CD4-positive, alpha-beta T cell treated with Interleukin-4 for 1 hour (primary cell): ENCODE measurements around the gene CNPY4.

Experiments
- DNase-seq, 2 donors: peaks; one replicate each; pipeline ENCODE4 v3.0.0-alpha.2; 2020 to 2022

Gene CNPY4, protein sequence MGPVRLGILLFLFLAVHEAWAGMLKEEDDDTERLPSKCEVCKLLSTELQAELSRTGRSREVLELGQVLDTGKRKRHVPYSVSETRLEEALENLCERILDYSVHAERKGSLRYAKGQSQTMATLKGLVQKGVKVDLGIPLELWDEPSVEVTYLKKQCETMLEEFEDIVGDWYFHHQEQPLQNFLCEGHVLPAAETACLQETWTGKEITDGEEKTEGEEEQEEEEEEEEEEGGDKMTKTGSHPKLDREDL

DNA sequence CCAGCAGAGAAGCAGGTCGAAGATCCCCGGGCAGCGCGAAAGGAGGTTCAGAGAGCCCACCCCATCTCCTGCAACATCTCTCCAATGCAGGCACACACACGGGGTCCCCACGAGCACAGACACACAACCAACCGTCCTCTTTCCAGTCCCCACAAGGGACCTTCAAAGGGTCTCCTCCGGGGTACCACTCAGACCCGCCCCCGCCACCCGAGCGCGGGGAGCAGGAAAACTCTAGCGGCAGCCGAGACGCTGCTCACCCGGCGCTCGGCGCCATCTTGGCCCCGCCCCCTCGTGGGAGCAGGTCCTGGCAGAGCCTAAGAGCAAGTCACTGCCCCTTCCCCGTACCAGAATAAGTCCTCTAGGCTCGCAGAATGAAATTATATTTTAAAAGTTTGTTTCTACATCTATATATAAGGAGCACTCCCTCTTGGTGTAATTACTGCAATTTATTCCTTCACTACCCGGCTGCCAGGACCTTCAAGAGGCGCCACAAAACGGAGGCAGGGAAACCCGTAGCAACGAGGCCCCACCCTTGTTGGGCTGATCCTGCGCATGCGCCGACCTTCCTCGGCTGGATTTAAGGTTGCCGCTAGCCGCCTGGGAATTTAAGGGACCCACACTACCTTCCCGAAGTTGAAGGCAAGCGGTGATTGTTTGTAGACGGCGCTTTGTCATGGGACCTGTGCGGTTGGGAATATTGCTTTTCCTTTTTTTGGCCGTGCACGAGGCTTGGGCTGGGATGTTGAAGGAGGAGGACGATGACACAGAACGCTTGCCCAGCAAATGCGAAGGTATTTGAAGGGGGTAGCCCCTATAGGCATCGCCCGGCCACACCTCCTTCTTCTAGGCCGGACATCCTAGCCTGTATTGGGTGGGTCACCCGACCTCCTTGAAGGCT, at the start of gene CNPY4, which contains the start of gene TAF6:
Gene CNPY4 (plus strand): TSS at position 563 of the 898 bp plus-strand sequence. CDS start 111 bp downstream, at position 674.
Gene TAF6 (minus strand): TSS at position 287 of the 898 bp plus-strand sequence. CDS start 5,149 bp downstream, outside the sequence.
- DNase-seq = peak; percentile 94 to 96

DNA sequence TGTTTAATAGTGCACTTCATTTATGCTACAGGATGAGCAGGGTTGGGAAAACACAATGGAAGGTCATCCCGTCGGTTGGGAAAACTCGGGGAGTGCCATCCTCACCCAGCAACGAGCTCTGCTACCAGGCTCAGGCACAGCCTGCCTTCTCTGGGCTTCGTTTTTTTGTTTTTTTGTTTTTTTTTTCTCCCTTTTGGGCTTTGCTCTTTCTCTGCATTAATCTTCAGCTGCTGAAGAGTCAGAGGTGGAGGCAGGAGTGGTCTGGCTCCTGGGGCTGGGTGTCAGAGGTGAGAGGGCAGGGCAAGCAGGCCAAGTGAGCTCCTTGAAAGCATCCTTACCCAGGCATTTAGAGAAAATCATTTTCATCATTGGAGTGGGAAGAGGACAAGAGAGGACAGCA, 49.4 kb upstream of the CNPY4 start:
- no peak for DNase-seq

DNA sequence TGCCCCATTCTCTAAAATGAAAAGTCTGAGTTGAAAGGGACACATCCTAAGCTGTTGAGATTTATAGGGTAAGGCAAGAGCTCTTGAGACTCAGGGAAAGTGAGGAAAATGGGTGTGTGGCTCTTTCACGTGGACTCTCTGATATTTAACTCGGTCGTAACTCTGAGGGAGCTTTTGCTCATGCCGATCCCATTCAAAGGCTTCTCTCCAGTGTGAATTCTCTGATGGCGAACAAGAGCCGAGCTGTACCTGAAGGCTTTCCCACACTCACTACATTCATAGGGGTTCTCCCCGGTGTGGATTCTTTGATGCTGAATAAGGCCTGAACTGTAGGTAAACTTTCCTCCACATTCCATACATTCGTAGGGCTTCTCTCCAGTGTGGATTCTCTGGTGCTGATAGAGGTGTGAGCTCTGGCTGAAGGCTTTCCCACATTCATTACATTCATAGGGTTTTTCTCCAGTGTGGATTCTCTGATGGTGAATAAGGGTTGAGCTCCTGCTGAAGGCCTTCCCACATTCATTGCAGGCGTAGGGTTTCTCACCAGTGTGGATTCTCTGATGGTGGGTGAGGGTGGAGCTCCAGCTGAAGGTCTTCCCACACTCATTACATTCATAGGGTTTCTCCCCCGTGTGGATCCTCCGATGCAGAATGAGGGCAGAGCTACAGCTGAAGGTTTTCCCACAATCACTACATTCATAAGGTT, 48.3 kb upstream of the CNPY4 start:
- DNase-seq = no peak

DNA sequence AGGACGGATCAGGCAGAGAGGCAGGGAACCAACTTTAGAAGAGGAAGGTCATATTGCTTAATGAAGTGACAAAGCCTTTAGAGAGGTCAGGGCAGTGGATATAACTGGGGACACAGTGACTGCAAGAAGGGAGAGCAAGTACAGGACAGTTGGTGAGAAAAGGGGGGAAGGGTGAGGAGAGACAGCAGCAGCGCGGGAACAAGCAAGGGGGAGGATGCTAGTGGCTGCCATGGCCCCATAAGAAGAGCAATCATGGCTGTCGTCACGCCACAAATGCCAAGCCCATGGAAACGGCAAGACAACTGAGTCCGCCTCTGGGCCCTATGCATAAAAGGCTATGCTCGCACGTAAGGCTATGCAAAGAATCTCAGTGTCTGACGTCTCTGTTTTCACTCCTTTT, 47.0 kb upstream of the CNPY4 start:
- DNase-seq = no peak

DNA sequence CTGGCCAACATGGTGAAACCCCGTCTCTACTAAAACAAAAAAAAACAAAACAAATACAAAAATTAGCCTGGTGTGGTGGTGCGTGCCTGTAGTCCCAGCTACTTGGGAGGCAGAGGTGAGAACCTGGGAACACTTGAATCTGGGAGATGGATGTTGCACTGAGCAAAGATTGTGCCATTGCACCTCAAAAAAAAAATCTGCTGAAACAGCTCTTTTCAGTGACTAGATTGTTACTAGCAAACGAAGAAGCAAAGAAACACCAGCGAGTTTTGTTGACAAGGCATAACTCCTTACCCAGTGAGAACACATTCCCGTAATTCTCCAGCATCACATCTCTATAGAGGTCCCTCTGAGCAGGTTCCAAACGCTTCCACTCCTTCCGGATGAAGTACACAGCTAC, 44.6 kb upstream of the CNPY4 start:
- no peak for DNase-seq

DNA sequence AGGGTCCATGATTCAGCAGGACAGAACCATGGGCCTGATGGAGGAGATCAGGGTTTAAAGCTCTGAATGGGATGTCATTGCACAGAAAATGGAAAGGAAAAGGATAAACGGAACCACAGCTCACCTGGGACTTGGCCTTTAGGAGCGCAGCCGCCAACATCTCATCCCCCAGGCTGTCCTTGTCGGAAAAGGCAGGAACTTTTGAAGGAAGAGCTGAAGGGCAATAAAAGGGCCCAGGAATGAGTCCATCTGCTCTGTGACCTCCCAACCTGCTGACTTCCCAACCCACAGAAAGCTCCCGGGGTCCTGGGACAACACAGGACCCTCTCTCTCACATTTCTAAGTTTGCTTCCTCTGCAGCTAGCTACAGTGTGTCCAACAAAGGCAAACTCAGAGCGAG, 44.0 kb upstream of the CNPY4 start:
- no peak for DNase-seq

DNA sequence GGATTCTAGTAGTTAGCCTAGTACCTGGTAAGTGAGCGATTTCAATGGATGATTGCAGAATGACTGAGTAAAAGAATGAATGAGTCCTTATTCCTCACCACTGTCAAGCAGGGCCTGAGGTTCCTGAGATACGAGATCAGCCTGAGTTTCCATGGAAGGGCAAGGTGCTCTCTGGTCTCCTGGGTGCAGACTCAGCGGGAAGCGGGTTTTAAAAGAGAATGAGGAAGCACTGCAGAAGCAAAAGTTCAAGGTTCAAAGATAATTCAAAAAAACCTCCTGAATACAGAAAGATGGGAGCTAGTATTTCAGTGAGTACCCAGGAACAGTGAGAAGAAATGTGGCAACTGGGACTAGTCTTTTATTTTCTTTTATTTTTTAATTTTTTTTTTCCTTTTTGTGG, 42.2 kb upstream of the CNPY4 start:
- DNase-seq = no peak

DNA sequence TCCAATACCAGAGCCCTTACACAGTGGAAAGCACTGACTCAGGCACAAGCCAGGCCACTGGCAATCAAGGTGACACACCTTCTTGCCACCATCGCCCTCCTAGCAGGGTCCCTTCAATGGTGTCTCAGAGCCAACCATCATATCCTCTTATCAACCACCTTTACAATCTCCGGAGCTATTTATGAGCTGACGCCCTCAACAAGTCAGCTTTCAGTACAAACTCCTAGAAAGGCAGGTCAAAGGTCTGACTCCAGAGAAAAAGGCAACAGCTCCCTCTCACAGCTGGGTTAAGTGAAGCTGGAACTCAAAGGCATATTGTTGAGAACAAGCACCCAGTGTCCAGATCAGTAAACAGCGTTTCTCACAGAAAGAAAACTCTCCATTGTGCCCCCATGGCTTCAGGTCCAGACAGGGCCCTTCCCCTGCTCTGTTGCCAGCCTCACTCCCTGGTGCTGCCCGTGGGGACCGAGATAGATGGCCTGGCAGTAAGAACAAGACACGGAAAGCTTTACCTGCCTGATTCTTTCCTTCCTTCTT, 40.3 kb upstream of the CNPY4 start:
- DNase-seq = no peak

DNA sequence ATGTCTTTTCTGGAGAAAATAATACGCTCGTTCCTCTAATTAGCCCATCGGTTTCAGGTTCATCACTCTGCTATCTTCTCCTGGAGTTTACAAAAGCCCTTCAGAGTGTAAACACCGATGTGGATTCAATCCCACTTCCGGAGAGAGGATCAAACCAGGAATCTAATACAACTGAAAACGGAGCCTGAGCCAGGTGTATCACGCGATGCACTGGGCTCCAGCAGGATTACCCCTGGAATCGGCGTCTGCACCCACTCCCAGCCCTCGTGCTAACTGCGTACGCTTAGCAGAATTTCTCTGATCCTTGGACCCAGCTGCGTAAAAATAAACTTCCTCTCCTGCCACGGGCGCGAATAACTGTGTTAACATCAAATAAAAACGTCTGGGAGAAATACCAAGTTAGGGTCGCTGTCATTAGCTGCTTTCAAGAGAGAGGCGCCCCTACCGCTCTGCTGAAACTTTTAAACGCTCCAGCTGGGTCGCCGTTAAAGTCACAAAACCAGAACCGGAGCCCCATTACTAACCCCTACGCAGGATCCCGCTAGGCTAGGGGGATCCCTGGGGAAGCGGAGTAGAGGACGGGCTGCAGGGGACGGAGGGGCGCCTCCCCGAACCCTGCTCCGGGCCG, 38.4 kb upstream of the CNPY4 start:
- peak in 1 of 2 donors; percentile 12 for DNase-seq

DNA sequence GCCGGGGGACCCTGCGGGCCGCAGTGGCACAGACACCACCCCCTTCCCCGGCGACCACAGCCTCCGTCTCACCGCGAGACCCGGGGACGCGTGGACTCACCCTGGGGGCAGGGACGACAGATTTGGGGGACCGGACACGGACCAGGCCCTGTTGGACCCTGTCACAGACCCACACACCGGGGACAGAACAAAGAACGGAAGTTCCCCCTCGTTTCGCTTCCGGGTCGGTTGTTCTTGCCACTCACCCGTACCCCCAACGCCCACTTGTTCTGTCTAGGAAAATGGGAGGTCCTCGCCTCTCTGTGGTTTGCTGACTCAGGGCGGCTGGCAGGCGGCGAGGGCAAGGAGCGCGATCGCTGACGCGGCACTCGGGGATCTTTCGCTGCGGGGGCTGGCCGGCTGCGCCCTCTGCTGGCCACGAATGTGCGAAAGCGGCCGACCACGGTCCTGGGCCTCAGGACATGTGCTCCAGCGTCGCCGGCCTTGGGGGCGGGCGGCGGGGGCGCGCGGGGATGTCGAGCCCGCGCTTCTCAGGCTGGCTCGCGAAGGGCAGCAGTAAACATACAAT, 37.8 kb upstream of the CNPY4 start, which contains the start of gene ZNF3:
Gene ZNF3 (minus strand): TSS at position 189 of the 568 bp plus-strand sequence. CDS start 4,366 bp downstream, outside the sequence.
- peak; percentile 99 for DNase-seq

DNA sequence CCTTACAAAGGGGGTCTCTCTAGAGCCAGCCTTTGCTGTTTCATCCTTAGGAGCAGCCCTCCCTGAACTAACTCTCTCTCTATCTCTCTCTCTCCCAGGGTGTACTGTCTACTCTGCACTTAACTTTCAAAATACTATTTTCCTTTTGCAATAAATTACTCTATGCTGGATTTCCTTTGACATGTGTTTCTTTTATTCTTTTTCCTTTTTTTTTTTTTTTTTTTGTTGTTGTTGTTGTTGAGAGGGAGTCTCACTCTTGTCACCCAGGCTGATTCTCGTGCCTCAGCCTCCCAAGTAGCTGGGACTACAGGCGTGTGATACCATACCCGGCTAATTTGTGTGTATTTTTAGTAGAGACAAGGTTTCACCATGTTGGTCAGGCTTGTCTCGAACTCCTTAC, 36.5 kb upstream of the CNPY4 start:
- DNase-seq = no peak

DNA sequence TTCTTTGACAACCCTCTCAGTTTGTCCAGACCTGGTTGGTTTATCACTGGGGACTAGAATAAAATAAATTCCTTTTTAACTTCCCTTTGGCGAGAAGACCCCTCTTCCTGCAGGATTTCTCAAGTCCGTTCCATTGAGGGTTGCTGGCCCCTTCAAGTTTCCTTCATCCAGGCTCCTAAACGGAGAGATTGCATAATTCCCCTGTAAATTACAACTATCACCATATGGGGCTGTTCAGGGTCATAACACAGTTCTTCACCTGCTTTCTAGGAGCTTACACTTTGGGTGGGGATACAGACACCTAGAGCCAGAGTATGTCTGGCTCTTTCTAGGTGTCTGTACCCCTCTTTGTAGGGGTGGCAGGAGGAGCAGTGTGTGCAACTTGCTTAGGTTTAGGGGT, 33.9 kb upstream of the CNPY4 start:
- DNase-seq = no peak

DNA sequence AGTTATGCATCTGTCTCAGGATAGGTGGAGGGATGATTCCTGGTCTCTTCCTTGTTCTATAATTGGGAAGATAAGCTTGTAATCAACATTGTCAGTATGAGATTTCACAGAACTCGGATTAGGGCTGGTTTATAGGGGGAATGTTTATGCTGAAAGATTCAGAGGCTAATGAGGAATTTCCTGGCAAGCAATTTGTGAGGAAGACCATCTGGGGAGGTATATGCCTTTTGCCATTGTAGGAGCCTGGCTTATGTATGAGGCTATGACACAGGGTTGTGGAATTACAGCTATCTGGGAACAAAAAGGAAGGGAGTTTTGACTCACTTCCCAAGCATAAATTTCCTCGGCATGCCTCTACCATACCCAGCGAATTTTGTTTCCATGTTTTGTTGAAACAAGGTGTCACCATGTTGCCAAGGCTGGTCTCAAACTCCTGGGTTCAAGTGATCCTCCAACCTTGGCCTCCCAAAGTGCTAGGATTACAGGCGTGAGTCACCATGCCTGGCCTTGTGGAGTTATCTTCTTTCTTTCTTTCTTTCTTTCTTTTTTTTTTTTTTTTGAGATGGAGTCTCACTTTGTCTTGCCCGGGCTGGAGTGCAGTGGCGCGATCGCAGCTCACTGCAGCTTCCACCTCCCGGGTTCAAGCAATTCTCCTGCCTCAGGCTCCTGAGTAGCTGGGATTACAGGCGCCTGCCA, 32.2 kb upstream of the CNPY4 start:
- DNase-seq = no peak

DNA sequence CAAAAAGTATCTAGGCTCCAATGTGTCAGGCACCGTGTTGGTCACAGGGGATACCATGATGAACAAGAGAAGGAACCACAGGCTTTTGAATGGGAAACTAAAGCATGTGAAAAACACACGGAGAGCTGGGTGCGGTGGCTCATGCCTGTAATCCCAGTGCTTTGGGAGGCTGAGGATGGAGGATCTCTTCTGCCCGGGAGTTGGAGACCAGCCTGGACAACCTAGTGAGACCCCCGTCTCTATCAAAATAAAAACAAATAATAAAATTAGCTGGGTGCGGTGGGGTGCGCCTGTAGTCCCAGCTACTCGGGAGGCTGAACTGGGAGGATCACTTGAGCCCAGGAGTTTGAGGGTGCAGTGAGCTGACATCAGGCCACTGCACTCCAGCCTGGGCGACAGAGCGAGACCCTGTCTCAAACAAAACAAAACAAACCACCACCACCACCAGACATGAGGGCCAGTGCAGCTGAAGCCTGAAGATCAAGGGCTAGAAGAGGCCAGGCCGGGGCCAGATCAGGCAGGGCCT, 31.3 kb upstream of the CNPY4 start:
- DNase-seq = no peak

DNA sequence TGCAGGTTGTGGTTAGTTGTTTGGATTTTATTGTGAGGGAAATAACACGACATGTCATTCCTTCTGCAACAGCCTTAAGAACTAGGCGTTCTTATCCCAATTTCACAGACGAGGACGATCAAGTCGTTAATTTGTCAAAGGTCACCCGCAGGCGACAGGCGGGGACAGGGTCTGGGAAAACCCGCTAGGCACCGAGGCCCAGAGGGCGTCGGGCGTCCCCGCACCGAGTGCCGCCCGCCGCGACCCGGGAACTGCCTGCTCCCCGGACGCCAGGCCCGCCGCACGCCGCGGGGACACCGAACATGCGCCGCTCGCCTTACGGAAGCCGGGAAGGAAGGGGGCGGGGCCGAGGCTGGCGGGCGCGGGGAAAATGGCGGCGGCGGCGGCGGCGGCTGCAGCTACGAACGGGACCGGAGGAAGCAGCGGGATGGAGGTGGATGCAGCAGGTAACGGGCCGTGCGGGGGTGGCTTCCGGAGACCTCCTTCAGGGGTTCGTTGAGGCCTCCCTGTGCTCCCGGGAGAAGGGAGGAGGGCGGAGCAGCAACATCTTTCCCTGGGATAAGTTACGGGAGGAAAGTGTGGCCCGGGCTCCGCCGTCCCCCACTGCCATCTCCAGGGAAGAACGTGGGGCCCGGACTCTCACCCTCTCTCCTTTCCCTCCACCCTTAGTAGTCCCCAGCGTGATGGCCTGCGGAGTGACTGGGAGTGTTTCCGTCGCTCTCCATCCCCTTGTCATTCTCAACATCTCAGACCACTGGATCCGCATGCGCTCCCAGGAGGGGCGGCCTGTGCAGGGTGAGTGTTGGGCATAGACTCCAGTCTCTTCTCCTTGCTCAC, 30.6 kb upstream of the CNPY4 start, which contains the start of gene COPS6:
Gene COPS6 (plus strand): TSS at position 349 of the 837 bp plus-strand sequence. CDS start 22 bp downstream, at position 371.
- peak; percentile 77 to 87 for DNase-seq

DNA sequence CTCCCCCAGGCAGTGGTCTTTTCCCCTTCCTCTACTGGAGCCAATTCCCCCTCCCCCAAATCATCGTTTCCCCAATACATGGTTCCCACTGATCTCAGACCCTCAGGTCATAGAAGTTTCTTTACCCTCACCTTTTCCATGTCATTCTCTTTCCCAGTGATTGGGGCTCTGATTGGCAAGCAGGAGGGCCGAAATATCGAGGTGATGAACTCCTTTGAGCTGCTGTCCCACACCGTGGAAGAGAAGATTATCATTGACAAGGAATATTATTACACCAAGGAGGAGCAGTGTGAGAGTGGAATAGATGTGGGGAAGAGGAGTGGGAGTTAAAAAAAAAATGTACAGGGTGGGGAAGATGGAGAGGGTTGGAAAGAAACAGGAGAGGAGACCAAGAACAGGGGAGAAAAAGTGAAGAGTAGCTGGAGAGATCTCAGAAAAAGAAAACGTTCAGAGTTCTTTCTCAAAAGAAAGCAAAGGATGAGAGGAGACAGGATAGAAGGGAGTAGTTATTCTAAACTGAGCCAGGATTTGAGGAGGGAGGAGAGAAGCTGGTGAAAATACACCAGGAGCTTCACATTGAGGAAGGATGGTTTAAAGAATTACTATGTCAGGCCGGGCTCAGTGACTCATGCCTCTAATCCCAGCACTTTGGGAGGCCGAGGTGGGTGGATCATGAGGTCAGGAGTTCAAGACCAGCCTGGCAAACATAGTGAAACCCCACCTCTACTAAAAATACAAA, 29.8 kb upstream of the CNPY4 start:
- DNase-seq = no peak

DNA sequence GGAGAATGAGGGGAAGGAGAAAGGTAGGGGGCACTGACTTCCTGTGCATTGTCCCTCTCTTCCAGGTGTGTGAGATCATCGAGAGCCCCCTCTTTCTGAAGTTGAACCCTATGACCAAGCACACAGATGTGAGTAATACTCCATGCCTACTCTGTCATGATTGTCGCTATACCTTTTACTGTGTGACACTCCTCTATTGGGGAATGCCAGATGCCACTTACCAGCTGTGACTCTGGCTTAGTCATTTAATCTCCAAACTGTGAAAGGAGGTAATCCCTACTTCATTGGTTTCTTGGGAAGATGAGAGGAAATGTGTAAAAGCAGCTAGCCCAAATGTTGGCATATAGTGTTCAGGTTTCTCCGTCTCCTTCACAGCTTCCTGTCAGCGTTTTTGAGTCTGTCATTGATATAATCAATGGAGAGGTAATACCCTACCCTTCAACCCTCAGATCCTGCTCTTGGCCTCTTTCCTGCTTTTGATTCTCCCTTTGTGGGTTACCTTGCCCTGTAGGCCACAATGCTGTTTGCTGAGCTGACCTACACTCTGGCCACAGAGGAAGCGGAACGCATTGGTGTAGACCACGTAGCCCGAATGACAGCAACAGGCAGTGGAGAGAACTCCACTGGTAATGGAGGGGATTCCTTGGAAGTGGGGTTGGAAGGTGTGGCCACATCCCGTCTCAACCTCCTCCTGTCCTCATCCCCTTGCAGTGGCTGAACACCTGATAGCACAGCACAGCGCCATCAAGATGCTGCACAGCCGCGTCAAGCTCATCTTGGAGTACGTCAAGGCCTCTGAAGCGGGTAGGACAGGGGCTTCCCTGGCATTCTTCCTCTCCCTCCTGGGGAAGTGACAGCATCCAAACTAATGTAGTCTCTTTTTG, 28.7 kb upstream of the CNPY4 start:
- DNase-seq = no peak
